Activated naive CD8-positive, alpha-beta T cell treated with anti-CD3 and anti-CD28 coated beads, Interleukin-2, amount 50 U/mL, for 24 hours (primary cell): ENCODE measurements around the gene SLC25A3.
"Not testable (repeated sequence)": the region's sequence is repeated elsewhere in the genome, so short reads cannot be mapped to it uniquely, and the experiment has no call there.

Source experiments
- ATAC-seq: fragments of 150-1000 bp; cut with Tn5 transposase; one replicate; pipeline ENCODE4 v1.10.0; 2021
- DNase-seq: peaks from one replicate; pipeline ENCODE4 v3.0.0; 2021
- H3K27ac Mint-ChIP-seq: one replicate; pipeline ENCODE4 v1.8.0; 2021; ENCODE audit warnings: mild to moderate bottlenecking, mixed read lengths
- H3K27me3 Mint-ChIP-seq: one replicate; pipeline ENCODE4 v1.8.0; 2021; ENCODE audit warnings: mixed read lengths
- H3K36me3 Mint-ChIP-seq: one replicate; pipeline ENCODE4 v1.8.0; 2021; ENCODE audit warnings: low read depth, mixed read lengths
- H3K4me1 Mint-ChIP-seq: one replicate; pipeline ENCODE4 v1.8.0; 2021; ENCODE audit warnings: mixed read lengths
- H3K4me3 Mint-ChIP-seq: one replicate; pipeline ENCODE4 v1.8.0; 2021; ENCODE audit warnings: mild to moderate bottlenecking, moderate library complexity, mixed read lengths
- H3K9me3 Mint-ChIP-seq: one replicate; pipeline ENCODE4 v1.8.0; 2021; ENCODE audit warnings: mixed read lengths

Gene SLC25A3

GRCh38 chr12:98593351-98594049 is at the start of gene SLC25A3:
Gene SLC25A3 (plus strand): TSS chr12:98593686. CDS start chr12:98593979, 293 bp downstream.
- DNase-seq (peak; percentile 96), ATAC-seq (peak; percentile 99)
- Mint-ChIP-seq H3K4me3 (peak within 1 kb of the TSS; percentile 98), H3K9me3 (no peaks in the 10 kb centered on the region), H3K36me3 (peaks cover 45% of the 10 kb centered on the region), H3K27me3 (no peaks in the 10 kb centered on the region), H3K4me1 (peaks cover 41% of the 10 kb centered on the region), H3K27ac (peak within 1 kb of the TSS; percentile 99)

- DNase-seq (no peak), ATAC-seq (no peak)
- no peak overlapping the region for H3K4me3 Mint-ChIP-seq
- H3K36me3 Mint-ChIP-seq, result peaks cover 58% of the 10 kb centered on the region
- H3K4me1 Mint-ChIP-seq, result peaks cover 5% of the 10 kb centered on the region
- no peaks in the 10 kb centered on the region for H3K27me3 Mint-ChIP-seq
- no peaks in the 10 kb centered on the region for H3K9me3 Mint-ChIP-seq
- H3K27ac Mint-ChIP-seq, result no peak overlapping the region
These were observed 49.8 kb upstream of the SLC25A3 start for GRCh38 chr12:98543701-98544100.

GRCh38 chr12:98544751-98545150 is 48.7 kb upstream of the SLC25A3 start:
- Mint-ChIP-seq H3K27ac (no peak overlapping the region), H3K9me3 (no peaks in the 10 kb centered on the region), H3K4me3 (no peak overlapping the region), H3K27me3 (no peaks in the 10 kb centered on the region), H3K36me3 (peaks cover 62% of the 10 kb centered on the region), H3K4me1 (peaks cover 5% of the 10 kb centered on the region)
- no peak for DNase-seq
- no peak for ATAC-seq

GRCh38 chr12:98549371-98550110 is 43.9 kb upstream of the SLC25A3 start:
- no peaks in the 10 kb centered on the region for H3K9me3 Mint-ChIP-seq
- H3K4me1 Mint-ChIP-seq, result peaks cover 1% of the 10 kb centered on the region
- H3K4me3 Mint-ChIP-seq, result no peak overlapping the region
- no peak overlapping the region for H3K27ac Mint-ChIP-seq
- ATAC-seq, result no peak
- H3K27me3 Mint-ChIP-seq, result no peaks in the 10 kb centered on the region
- no peak for DNase-seq
- peaks cover 55% of the 10 kb centered on the region for H3K36me3 Mint-ChIP-seq

GRCh38 chr12:98551787-98552186 is 41.7 kb upstream of the SLC25A3 start:
- Mint-ChIP-seq H3K9me3 (no peaks in the 10 kb centered on the region), H3K27me3 (no peaks in the 10 kb centered on the region), H3K4me1 (peaks cover 1% of the 10 kb centered on the region), H3K27ac (no peak overlapping the region), H3K36me3 (peaks cover 39% of the 10 kb centered on the region), H3K4me3 (no peak overlapping the region)
- DNase-seq (no peak), ATAC-seq (no peak)

GRCh38 chr12:98558097-98558496 is 35.4 kb upstream of the SLC25A3 start:
- not testable (repeated sequence) for DNase-seq, H3K4me3 Mint-ChIP-seq, H3K4me1 Mint-ChIP-seq, H3K27ac Mint-ChIP-seq, H3K27me3 Mint-ChIP-seq, H3K9me3 Mint-ChIP-seq, H3K36me3 Mint-ChIP-seq, ATAC-seq

GRCh38 chr12:98559666-98560065 is 33.8 kb upstream of the SLC25A3 start:
- ATAC-seq (no peak), DNase-seq (no peak)
- Mint-ChIP-seq H3K4me3 (no peak overlapping the region), H3K4me1 (no peaks in the 10 kb centered on the region), H3K36me3 (no peaks in the 10 kb centered on the region), H3K27ac (no peak overlapping the region), H3K27me3 (no peaks in the 10 kb centered on the region), H3K9me3 (no peaks in the 10 kb centered on the region)

GRCh38 chr12:98561846-98562245 is 31.6 kb upstream of the SLC25A3 start:
- Mint-ChIP-seq H3K27ac (no peak overlapping the region), H3K36me3 (no peaks in the 10 kb centered on the region), H3K9me3 (no peaks in the 10 kb centered on the region), H3K27me3 (no peaks in the 10 kb centered on the region), H3K4me1 (peaks cover 3% of the 10 kb centered on the region), H3K4me3 (no peak overlapping the region)
- ATAC-seq, result no peak
- DNase-seq, result no peak

GRCh38 chr12:98572010-98572409 is 21.5 kb upstream of the SLC25A3 start:
- no peaks in the 10 kb centered on the region for H3K9me3 Mint-ChIP-seq
- no peaks in the 10 kb centered on the region for H3K36me3 Mint-ChIP-seq
- H3K4me1 Mint-ChIP-seq, result no peaks in the 10 kb centered on the region
- no peak overlapping the region for H3K27ac Mint-ChIP-seq
- no peaks in the 10 kb centered on the region for H3K27me3 Mint-ChIP-seq
- ATAC-seq (no peak), DNase-seq (no peak)
- H3K4me3 Mint-ChIP-seq, result no peak overlapping the region

- Mint-ChIP-seq H3K9me3 (no peaks in the 10 kb centered on the region), H3K27me3 (no peaks in the 10 kb centered on the region), H3K4me1 (no peaks in the 10 kb centered on the region), H3K4me3 (no peak overlapping the region), H3K36me3 (no peaks in the 10 kb centered on the region), H3K27ac (no peak overlapping the region)
- ATAC-seq, result no peak
- no peak for DNase-seq
These were observed 19.4 kb upstream of the SLC25A3 start for GRCh38 chr12:98574110-98574509.

GRCh38 chr12:98575013-98575412 is 18.5 kb upstream of the SLC25A3 start:
- Mint-ChIP-seq H3K4me3 (no peak overlapping the region), H3K4me1 (no peaks in the 10 kb centered on the region), H3K36me3 (no peaks in the 10 kb centered on the region), H3K27me3 (no peaks in the 10 kb centered on the region), H3K9me3 (no peaks in the 10 kb centered on the region), H3K27ac (no peak overlapping the region)
- no peak for ATAC-seq
- no peak for DNase-seq

- H3K4me1 Mint-ChIP-seq, H3K4me3 Mint-ChIP-seq, DNase-seq, H3K27ac Mint-ChIP-seq, H3K9me3 Mint-ChIP-seq, H3K27me3 Mint-ChIP-seq, H3K36me3 Mint-ChIP-seq, ATAC-seq: not testable (repeated sequence)
These were observed 16.7 kb upstream of the SLC25A3 start for GRCh38 chr12:98576795-98577194.

- Mint-ChIP-seq H3K9me3 (no peaks in the 10 kb centered on the region), H3K4me3 (no peak overlapping the region), H3K4me1 (no peaks in the 10 kb centered on the region), H3K27ac (no peak overlapping the region), H3K27me3 (no peaks in the 10 kb centered on the region), H3K36me3 (no peaks in the 10 kb centered on the region)
- no peak for DNase-seq
- no peak for ATAC-seq
These were observed 15.1 kb upstream of the SLC25A3 start for GRCh38 chr12:98578392-98578791.

GRCh38 chr12:98578821-98579220 is 14.7 kb upstream of the SLC25A3 start:
- Mint-ChIP-seq H3K36me3 (no peaks in the 10 kb centered on the region), H3K27me3 (no peaks in the 10 kb centered on the region), H3K4me1 (no peaks in the 10 kb centered on the region), H3K9me3 (no peaks in the 10 kb centered on the region), H3K4me3 (no peak overlapping the region), H3K27ac (no peak overlapping the region)
- ATAC-seq (no peak), DNase-seq (no peak)

- no peaks in the 10 kb centered on the region for H3K27me3 Mint-ChIP-seq
- no peak overlapping the region for H3K27ac Mint-ChIP-seq
- H3K4me1 Mint-ChIP-seq, result no peaks in the 10 kb centered on the region
- DNase-seq (no peak), ATAC-seq (no peak)
- no peaks in the 10 kb centered on the region for H3K36me3 Mint-ChIP-seq
- no peak overlapping the region for H3K4me3 Mint-ChIP-seq
- H3K9me3 Mint-ChIP-seq, result no peaks in the 10 kb centered on the region
These were observed 14.1 kb upstream of the SLC25A3 start for GRCh38 chr12:98579347-98579746.
